ENCODE data around the gene KCNMA1. TPM values are rescaled to one million over a fixed set of nuclear protein-coding genes. Genes with fewer than 3 reads are reported as not detected.

KCNMA1 gene
- polyA plus RNA-seq, 6 donors from 2014 or later: not detected

- Mint-ChIP-seq H3K27me3 (no peaks in the 10 kb centered on the region), H3K4me1 (peaks cover 0 to 3% (median 0%) of the 10 kb centered on the region in 3 donors), H3K9me3 (peaks cover 0 to 11% (median 0%) of the 10 kb centered on the region in 7 donors), H3K4me3 (no peak overlapping the region), H3K36me3 (no peaks in the 10 kb centered on the region), H3K27ac (no peak overlapping the region)
- ATAC-seq (ENCODE audit: low read depth in 2 of 2): no peak
- no peak for DNase-seq
Measured at GRCh38 chr10:76906256-76906655, 731.4 kb downstream of the KCNMA1 start.

- Mint-ChIP-seq H3K4me3 (no peak overlapping the region), H3K9me3 (peaks cover 0 to 11% (median 0%) of the 10 kb centered on the region in 7 donors), H3K27ac (no peak overlapping the region), H3K36me3 (no peaks in the 10 kb centered on the region), H3K27me3 (no peaks in the 10 kb centered on the region), H3K4me1 (peaks cover 0 to 3% (median 0%) of the 10 kb centered on the region in 3 donors)
- DNase-seq (no peak), ATAC-seq (ENCODE audit: low read depth in 2 of 2) (no peak)
Measured at GRCh38 chr10:76905251-76905650, 732.4 kb downstream of the KCNMA1 start.

GRCh38 chr10:76903387-76903945, 734.1 kb downstream of the KCNMA1 start:
- H3K9me3 Mint-ChIP-seq: peaks cover 0 to 4% (median 0%) of the 10 kb centered on the region in 7 donors
- H3K27me3 Mint-ChIP-seq: no peaks in the 10 kb centered on the region
- H3K4me3 Mint-ChIP-seq: no peak overlapping the region
- ATAC-seq (ENCODE audit: low read depth in 2 of 2) (no peak), DNase-seq (no peak)
- H3K36me3 Mint-ChIP-seq: no peaks in the 10 kb centered on the region
- H3K27ac Mint-ChIP-seq: no peak overlapping the region
- peaks cover 0 to 3% (median 0%) of the 10 kb centered on the region in 3 donors for H3K4me1 Mint-ChIP-seq

GRCh38 chr10:76902949-76903348, 734.7 kb downstream of the KCNMA1 start:
- Mint-ChIP-seq H3K4me1 (peaks cover 0 to 3% (median 0%) of the 10 kb centered on the region in 3 donors), H3K9me3 (peaks cover 0 to 4% (median 0%) of the 10 kb centered on the region in 7 donors), H3K4me3 (peak overlapping the region in 1 of 8 donors; percentile 13), H3K27ac (no peak overlapping the region), H3K27me3 (no peaks in the 10 kb centered on the region), H3K36me3 (no peaks in the 10 kb centered on the region)
- DNase-seq (peak; percentile 20), ATAC-seq (ENCODE audit: low read depth in 2 of 2) (no peak)

- ATAC-seq (ENCODE audit: low read depth in 2 of 2) (no peak), DNase-seq (no peak)
- H3K27me3 Mint-ChIP-seq: no peaks in the 10 kb centered on the region
- no peak overlapping the region for H3K4me3 Mint-ChIP-seq
- peaks cover 0 to 3% (median 0%) of the 10 kb centered on the region in 3 donors for H3K4me1 Mint-ChIP-seq
- peaks cover 0 to 6% (median 0%) of the 10 kb centered on the region in 7 donors for H3K9me3 Mint-ChIP-seq
- peak overlapping the region in 2 of 6 donors; percentile 28 to 86 for H3K27ac Mint-ChIP-seq
- no peaks in the 10 kb centered on the region for H3K36me3 Mint-ChIP-seq
Measured at GRCh38 chr10:76901701-76902100, 735.9 kb downstream of the KCNMA1 start.

- Mint-ChIP-seq H3K4me1 (peaks cover 0 to 14% (median 0%) of the 10 kb centered on the region in 3 donors), H3K4me3 (no peak overlapping the region), H3K9me3 (peaks cover 0 to 18% (median 9%) of the 10 kb centered on the region in 7 donors), H3K27ac (no peak overlapping the region), H3K36me3 (peaks cover 6 to 11% of the 10 kb centered on the region in 2 donors), H3K27me3 (no peaks in the 10 kb centered on the region)
- DNase-seq (no peak), ATAC-seq (ENCODE audit: low read depth in 2 of 2) (no peak)
Measured at GRCh38 chr10:76899490-76899889, 738.1 kb downstream of the KCNMA1 start.

- Mint-ChIP-seq H3K27me3 (peaks cover 0 to 6% (median 4%) of the 10 kb centered on the region in 3 donors), H3K27ac (peak overlapping the region in 1 of 6 donors; percentile 16), H3K9me3 (peaks cover 2 to 21% (median 9%) of the 10 kb centered on the region in 7 donors), H3K36me3 (peaks cover 6 to 11% of the 10 kb centered on the region in 2 donors), H3K4me1 (peaks cover 0 to 11% (median 0%) of the 10 kb centered on the region in 3 donors), H3K4me3 (peak overlapping the region in 1 of 8 donors; percentile 15)
- DNase-seq (no peak), ATAC-seq (ENCODE audit: low read depth in 2 of 2) (no peak)
Measured at GRCh38 chr10:76892766-76893479, 744.7 kb downstream of the KCNMA1 start.

GRCh38 chr10:76887223-76888010, 750.2 kb downstream of the KCNMA1 start:
- H3K4me1 Mint-ChIP-seq: peaks cover 14 to 30% (median 15%) of the 10 kb centered on the region in 3 donors
- H3K4me3 Mint-ChIP-seq: no peak overlapping the region
- H3K27me3 Mint-ChIP-seq: peaks cover 0 to 6% (median 4%) of the 10 kb centered on the region in 3 donors
- no peaks in the 10 kb centered on the region for H3K36me3 Mint-ChIP-seq
- no peak for DNase-seq
- no peak for ATAC-seq (ENCODE audit: low read depth in 2 of 2)
- peak overlapping the region in 1 of 6 donors; percentile 25 for H3K27ac Mint-ChIP-seq
- H3K9me3 Mint-ChIP-seq: peaks cover 0 to 6% (median 0%) of the 10 kb centered on the region in 7 donors

GRCh38 chr10:76885816-76886215, 751.8 kb downstream of the KCNMA1 start:
- no peak overlapping the region for H3K4me3 Mint-ChIP-seq
- no peak for ATAC-seq (ENCODE audit: low read depth in 2 of 2)

GRCh38 chr10:76884673-76885275, 752.8 kb downstream of the KCNMA1 start:
- peaks cover 27 to 56% (median 30%) of the 10 kb centered on the region in 3 donors for H3K4me1 Mint-ChIP-seq

More at GRCh38 chr10:76885816-76886215, 751.8 kb downstream of the KCNMA1 start:
- Mint-ChIP-seq H3K4me1 (peaks cover 24 to 46% (median 27%) of the 10 kb centered on the region in 3 donors), H3K36me3 (no peaks in the 10 kb centered on the region), H3K27ac (no peak overlapping the region), H3K27me3 (peaks cover 0 to 4% (median 0%) of the 10 kb centered on the region in 3 donors), H3K9me3 (peaks cover 0 to 6% (median 0%) of the 10 kb centered on the region in 7 donors)
- no peak for DNase-seq

GRCh38 chr10:76883596-76883995, 754.0 kb downstream of the KCNMA1 start:
- no peak for ATAC-seq (ENCODE audit: low read depth in 2 of 2)
- DNase-seq: peak; percentile 29
- H3K9me3 Mint-ChIP-seq: peaks cover 0 to 6% (median 0%) of the 10 kb centered on the region in 7 donors
- no peaks in the 10 kb centered on the region for H3K36me3 Mint-ChIP-seq
- peak overlapping the region in 6 of 8 donors; percentile 13 to 86 (median 55) for H3K4me3 Mint-ChIP-seq
- H3K27ac Mint-ChIP-seq: peak overlapping the region in 4 of 6 donors; percentile 60 to 71 (median 62)
- no peaks in the 10 kb centered on the region for H3K27me3 Mint-ChIP-seq
- peaks cover 27 to 67% (median 30%) of the 10 kb centered on the region in 3 donors for H3K4me1 Mint-ChIP-seq

More at GRCh38 chr10:76884673-76885275, 752.8 kb downstream of the KCNMA1 start:
- no peaks in the 10 kb centered on the region for H3K27me3 Mint-ChIP-seq
- H3K36me3 Mint-ChIP-seq: no peaks in the 10 kb centered on the region
- H3K9me3 Mint-ChIP-seq: peaks cover 0 to 6% (median 0%) of the 10 kb centered on the region in 7 donors
- ATAC-seq (ENCODE audit: low read depth in 2 of 2) (no peak), DNase-seq (no peak)
- H3K4me3 Mint-ChIP-seq: peak overlapping the region in 1 of 8 donors; percentile 59
- peak overlapping the region in 2 of 6 donors; percentile 52 to 55 for H3K27ac Mint-ChIP-seq

- Mint-ChIP-seq H3K27ac (peak overlapping the region in 5 of 6 donors; percentile 55 to 96 (median 84)), H3K9me3 (peaks cover 0 to 6% (median 0%) of the 10 kb centered on the region in 7 donors), H3K4me1 (peaks cover 27 to 67% (median 30%) of the 10 kb centered on the region in 3 donors), H3K36me3 (no peaks in the 10 kb centered on the region), H3K4me3 (peak overlapping the region; percentile 7 to 86 (median 54)), H3K27me3 (no peaks in the 10 kb centered on the region)
- DNase-seq (no peak), ATAC-seq (ENCODE audit: low read depth in 2 of 2) (no peak)
Measured at GRCh38 chr10:76882796-76883195, 754.8 kb downstream of the KCNMA1 start.
